Measurements from ENCODE around the gene INSYN2B.

The INSYN2B gene

DNA sequence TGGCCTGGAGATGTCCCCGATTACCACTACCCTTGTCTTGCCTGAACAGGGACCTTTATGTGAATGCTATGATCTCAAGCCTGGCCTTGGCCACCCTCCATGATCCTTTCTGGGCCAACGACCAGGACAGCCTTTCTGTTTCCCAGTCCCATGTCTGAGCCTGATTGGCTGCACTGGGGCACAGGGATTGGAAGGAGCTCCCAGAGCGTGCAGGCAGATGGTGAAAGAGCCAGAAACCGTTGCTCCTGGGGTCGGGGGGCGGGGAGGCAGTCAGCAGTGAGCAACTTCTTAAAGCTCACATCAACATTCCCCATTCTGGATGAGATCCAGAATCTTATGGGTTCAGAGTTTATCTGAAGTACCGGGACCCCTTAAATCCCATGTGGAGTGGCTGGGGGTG is 84.4 kb downstream of the INSYN2B start:
- no peak overlapping the region for H3K4me3 ChIP-seq (replicated peaks in 1 of 2; ENCODE audit: low read depth in 2 of 2, low read length in 2 of 2)
- peak; percentile 37 to 70 for DNase-seq (ENCODE audit: low read depth in 2 of 2)
- TF ChIP-seq, protein P1, sequence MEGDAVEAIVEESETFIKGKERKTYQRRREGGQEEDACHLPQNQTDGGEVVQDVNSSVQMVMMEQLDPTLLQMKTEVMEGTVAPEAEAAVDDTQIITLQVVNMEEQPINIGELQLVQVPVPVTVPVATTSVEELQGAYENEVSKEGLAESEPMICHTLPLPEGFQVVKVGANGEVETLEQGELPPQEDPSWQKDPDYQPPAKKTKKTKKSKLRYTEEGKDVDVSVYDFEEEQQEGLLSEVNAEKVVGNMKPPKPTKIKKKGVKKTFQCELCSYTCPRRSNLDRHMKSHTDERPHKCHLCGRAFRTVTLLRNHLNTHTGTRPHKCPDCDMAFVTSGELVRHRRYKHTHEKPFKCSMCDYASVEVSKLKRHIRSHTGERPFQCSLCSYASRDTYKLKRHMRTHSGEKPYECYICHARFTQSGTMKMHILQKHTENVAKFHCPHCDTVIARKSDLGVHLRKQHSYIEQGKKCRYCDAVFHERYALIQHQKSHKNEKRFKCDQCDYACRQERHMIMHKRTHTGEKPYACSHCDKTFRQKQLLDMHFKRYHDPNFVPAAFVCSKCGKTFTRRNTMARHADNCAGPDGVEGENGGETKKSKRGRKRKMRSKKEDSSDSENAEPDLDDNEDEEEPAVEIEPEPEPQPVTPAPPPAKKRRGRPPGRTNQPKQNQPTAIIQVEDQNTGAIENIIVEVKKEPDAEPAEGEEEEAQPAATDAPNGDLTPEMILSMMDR (IDR thresholded peaks at IDR 0.05; ENCODE audit: low read depth, low read length), result no peak

DNA sequence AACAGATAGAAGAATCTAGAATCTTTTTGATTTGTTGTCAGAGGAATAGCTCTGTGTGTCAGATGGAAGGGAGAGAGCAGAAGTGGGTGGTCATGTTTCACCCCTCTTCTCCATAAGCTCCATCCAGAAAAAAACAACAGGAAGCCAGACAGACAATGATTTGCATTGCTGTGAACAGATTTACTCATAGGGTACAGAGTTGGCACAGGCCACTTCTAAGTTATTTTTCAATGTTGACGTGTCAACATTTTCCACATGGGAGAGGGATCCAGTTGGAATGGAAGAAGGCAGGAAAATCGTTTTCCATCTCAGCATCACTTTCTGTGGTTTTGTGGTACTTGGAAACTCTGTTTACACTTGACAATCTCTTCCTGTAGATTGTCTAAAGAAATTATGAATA is 86.7 kb downstream of the INSYN2B start:
- TF ChIP-seq, protein P1 (IDR thresholded peaks at IDR 0.05; ENCODE audit: low read depth, low read length), result no peak
- peak; percentile 66 to 69 for DNase-seq (ENCODE audit: low read depth in 2 of 2)
- H3K4me3 ChIP-seq (replicated peaks in 1 of 2; ENCODE audit: low read depth in 2 of 2, low read length in 2 of 2), result no peak overlapping the region

DNA sequence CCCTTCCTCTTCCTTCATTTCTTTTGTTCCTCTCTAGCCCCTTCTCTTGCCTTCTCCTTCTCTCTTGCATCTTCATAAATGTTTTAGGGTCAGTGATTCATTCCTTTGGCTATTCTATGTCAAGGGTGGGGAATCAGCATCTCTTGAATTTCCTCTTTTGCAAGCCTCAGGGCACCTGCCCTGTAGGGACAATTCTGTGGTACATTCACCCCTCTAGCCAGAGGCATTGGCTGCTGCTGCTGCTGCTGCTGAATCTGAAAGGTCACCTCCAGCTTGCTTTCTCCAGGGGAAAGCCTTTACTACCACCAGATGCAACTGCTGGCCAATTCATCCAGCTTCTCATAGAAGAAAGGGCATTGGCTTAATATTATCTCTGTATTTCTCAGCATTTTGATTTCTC is 87.3 kb downstream of the INSYN2B start:
- peak in 1 of 2 donors; percentile 29 for DNase-seq (ENCODE audit: low read depth in 2 of 2)
- no peak overlapping the region for H3K4me3 ChIP-seq (replicated peaks in 1 of 2; ENCODE audit: low read depth in 2 of 2, low read length in 2 of 2)
- TF ChIP-seq, protein P1 (IDR thresholded peaks at IDR 0.05; ENCODE audit: low read depth, low read length), result no peak

DNA sequence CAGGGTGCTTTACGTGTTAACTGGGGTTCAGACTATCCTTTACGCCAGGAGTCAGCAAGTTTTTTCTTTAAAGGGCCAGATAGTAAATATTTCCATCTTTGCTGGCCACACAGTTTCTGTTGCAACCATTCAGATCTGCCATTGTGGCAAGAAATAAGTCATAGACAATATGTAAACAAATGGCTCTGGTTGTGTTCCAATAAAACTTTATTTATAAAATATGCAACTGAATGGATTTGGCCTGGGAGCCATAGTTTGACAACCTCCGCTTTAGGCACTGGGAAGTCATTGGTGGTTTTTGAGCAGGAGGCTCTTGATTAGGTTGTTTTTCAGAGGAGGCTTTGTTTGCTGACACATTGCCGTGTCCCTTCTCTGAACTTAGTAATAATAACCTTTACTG is 90.7 kb downstream of the INSYN2B start:
- no peak overlapping the region for H3K4me3 ChIP-seq (replicated peaks in 1 of 2; ENCODE audit: low read depth in 2 of 2, low read length in 2 of 2)
- DNase-seq (ENCODE audit: low read depth in 2 of 2), result no peak
- TF ChIP-seq, protein P1 (IDR thresholded peaks at IDR 0.05; ENCODE audit: low read depth, low read length), result no peak

DNA sequence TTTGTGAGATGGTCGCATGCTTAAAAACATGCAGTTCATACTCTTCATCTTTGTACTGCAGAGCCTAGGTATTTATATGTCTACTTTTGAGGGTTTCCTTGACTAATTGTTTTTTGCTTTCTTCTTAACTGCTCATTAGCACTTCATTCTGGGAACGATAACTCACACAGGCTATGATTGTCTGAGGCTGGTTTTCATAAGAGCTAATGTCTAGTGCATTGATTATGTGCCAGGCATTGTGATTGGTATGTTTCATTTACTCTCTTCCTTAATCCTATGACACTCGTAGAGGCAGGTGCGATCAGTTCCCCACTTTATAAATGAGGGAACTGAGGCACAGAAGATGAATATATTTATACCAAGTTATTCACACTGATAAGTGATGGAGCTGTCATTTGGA is 93.6 kb downstream of the INSYN2B start:
- H3K4me3 ChIP-seq (replicated peaks in 1 of 2; ENCODE audit: low read depth in 2 of 2, low read length in 2 of 2), result no peak overlapping the region
- TF ChIP-seq, protein P1 (IDR thresholded peaks at IDR 0.05; ENCODE audit: low read depth, low read length), result no peak
- DNase-seq (ENCODE audit: low read depth in 2 of 2), result no peak

DNA sequence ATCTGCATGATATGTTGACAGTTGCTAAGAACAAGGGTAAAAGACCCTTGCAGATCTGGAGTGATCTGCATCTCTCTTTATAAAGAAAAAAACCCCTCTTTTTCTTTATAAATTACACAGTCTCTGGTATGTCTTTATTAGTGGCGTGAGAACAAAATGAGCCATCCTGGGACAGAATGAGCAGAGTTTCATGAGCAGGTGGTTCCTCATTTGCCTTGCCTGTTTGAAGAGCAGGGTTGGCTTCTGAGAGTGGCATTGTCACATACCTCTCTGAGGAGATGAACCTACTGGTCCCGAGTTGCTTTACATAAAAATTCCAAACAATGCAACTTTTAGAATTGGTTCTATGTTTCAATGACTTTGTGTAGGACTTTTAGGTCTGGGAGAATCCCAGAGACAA is 94.3 kb downstream of the INSYN2B start:
- TF ChIP-seq, protein P1 (IDR thresholded peaks at IDR 0.05; ENCODE audit: low read depth, low read length), result no peak
- H3K4me3 ChIP-seq (replicated peaks in 1 of 2; ENCODE audit: low read depth in 2 of 2, low read length in 2 of 2), result no peak overlapping the region
- no peak for DNase-seq (ENCODE audit: low read depth in 2 of 2)

DNA sequence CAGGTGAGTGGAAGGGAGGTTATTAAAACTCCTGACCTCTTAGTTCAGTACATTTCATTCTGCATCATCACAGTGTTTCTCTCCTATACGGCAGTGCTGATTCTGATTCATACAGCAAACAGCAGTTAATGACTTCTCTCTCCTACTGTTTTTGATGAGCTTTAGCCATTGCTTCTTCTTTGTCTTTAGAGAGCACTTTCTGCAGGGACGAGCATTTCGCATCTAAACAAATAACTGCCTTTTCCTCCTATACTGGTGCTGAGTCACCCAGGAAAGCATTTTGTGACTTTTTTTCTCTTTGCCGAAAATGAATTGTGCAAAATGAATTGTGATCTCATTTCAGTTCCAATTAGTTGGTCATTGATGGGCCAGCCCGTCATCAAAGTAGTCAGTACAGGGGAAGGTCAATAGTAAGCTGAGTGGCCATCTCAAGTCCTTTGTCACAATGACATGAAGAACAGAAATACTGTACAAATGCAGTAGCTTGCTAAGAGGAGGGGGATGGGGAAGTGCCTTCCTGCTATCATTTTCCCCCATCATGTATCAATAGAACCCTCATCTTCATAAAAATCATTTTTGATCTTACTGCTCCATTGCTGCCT is 98.5 kb downstream of the INSYN2B start:
- no peak overlapping the region for H3K4me3 ChIP-seq (replicated peaks in 1 of 2; ENCODE audit: low read depth in 2 of 2, low read length in 2 of 2)
- no peak for DNase-seq (ENCODE audit: low read depth in 2 of 2)
- TF ChIP-seq, protein P1 (IDR thresholded peaks at IDR 0.05; ENCODE audit: low read depth, low read length), result no peak
